ENCODE measurements around the gene MICAL2.

Gene MICAL2

GRCh38 chr11:12214751-12215150 lies 104.4 kb downstream of the MICAL2 start:
- DNase-seq = peak; percentile 10

GRCh38 chr11:12215181-12215593 lies 104.8 kb downstream of the MICAL2 start:
- no peak for DNase-seq

DNA sequence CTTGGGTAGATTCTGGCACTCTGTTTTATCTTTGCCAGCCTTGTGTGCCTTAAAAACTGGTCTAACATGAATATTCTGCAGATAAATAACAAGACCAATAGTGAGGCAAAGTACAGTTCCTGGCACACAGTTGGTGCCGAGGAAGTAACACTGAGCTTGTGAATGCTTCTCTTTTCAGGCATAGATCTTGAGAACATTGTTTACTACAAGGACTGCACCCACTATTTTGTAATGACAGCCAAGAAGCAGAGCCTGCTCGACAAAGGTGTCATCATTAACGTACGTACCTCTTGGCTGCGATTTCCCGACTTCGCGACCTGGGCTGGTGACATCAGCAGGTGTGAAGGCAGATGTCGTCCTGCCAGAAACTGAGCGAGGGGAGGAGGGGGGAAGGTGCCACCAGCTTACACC lies 105.7 kb downstream of the MICAL2 start:
- no peak for DNase-seq

DNA sequence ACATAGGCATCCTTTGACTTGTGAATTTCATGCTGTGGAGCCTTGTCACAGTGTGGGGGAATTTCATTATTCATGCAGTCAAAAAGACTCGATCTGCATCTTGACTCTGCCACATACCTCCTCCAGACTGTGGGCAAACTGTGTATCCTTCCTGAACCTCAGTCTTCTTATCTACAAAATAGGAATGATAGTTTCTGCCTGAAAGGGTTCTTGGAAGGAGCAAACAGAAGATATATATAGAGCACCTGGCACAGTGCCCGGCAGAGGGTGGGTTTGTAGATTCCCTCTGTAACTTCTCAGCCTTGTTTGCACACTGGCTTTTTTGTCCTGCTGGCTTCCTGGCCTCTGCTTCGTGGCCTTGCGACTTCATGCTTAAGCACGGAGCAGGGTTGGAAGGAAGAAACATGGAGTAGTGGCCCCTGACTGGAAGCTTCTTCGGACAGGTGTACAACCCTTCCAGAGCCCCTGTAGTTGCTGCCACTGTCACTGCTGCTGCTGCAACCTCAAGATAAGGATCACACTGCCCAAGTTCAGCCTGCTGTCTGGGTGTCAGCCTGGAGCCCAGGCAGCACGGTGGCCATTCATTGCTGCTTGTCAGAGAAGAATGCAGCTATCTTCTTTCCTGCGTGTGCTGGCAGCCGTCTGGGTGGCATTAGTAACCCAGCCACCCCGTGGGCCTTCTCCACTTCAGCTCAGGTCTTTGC lies 106.4 kb downstream of the MICAL2 start:
- no peak for DNase-seq

GRCh38 chr11:12217879-12218278 lies 107.5 kb downstream of the MICAL2 start:
- DNase-seq = no peak

DNA sequence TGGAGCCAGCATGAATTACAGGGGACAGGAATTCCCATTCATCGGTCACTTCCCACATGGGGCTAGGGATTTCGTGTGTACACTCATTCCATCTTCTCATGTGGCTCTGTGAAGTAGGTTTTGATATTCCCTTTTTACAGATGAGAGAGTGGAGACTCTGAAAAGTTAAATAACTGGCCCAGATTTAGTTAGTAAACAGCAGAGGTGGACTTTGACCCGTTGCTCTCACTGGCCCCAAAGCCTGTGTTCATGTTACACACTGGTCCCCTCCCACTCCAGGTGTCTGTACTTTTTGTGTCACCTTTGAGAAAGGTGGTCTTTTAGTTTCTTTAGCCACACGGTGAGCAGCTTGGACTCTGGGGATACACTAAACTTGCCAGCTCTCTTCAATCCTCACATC lies 108.5 kb downstream of the MICAL2 start:
- DNase-seq = no peak

DNA sequence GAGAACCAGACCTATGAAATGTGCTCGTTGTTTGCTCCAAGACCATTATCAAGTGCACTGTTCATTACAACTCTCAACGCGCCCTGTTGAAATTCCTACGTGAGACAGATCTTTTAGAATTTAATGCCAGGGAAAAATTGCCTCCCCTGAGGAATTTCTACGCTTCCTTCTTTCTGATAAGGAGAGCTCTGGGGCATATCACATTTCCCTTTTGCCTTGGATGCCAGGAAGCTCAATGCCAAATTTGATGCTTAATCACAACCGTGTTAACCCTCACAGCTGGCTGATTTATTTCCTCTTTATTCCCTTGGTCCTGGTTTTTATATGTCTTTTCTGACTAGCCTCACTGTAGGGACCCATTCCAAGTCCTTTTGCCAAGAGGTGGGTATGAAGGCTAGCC lies 109.4 kb downstream of the MICAL2 start:
- no peak for DNase-seq

DNA sequence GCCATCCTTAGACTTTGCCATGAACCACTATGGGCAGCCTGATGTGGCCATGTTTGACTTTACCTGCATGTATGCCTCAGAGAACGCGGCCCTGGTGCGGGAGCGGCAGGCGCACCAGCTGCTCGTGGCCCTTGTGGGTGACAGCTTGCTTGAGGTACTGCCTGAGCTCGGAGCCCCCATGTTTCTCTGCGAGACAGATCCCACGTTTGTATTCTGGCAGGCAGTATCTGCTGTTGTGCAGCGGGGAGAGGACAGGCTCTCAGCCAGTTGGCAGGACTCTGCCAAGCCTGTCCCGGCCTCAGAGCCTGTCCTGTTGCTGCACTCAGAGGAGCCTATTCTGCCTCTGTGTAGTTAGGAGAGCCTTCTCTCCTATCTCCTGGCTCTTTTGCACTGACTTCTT lies 109.9 kb downstream of the MICAL2 start:
- no peak for DNase-seq

- no peak for DNase-seq
These were observed 110.7 kb downstream of the MICAL2 start for GRCh38 chr11:12221051-12221535.

GRCh38 chr11:12222055-12222792 lies 111.8 kb downstream of the MICAL2 start:
- no peak for DNase-seq

GRCh38 chr11:12223771-12224536 lies 113.6 kb downstream of the MICAL2 start:
- DNase-seq = no peak

DNA sequence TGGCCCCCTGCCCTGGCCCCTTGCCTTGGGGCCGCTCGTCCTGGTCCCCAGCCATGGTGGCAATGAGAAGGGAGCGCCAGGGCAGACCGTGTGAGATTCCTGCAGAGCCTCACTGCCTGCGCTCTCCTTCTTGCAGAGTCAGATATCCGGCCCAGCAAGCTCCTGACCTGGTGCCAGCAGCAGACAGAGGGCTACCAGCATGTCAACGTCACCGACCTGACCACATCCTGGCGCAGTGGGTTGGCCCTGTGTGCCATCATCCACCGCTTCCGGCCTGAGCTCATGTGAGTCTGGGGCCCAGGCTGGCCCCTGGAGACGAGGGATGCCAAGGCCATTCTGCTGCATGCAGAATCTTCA lies 114.1 kb downstream of the MICAL2 start:
- peak; percentile 2 for DNase-seq

- no peak for DNase-seq
These were observed 114.8 kb downstream of the MICAL2 start for GRCh38 chr11:12225046-12225739.

- DNase-seq = no peak
These were observed 115.7 kb downstream of the MICAL2 start for GRCh38 chr11:12226093-12226492.

- no peak for DNase-seq
These were observed 119.2 kb downstream of the MICAL2 start for GRCh38 chr11:12229450-12230229.

DNA sequence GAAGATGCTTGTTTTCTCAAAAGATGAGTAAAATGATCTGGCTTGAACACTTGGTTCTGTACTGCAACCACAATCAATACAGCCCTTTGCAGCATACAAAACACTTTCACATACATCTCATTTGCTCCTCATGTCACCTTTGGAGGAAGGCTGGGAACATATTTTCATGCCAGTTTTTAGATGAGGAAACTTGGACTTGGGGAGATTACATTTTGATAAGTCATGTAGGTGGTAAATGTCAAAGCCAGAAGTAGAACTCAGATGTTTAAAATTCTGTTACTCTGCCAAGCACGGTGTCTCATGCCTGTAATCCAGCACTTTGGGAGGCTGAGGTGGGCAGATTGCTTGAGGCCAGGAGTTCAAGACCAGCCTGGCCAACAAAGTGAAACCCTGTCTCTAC lies 121.8 kb downstream of the MICAL2 start:
- DNase-seq = no peak

DNA sequence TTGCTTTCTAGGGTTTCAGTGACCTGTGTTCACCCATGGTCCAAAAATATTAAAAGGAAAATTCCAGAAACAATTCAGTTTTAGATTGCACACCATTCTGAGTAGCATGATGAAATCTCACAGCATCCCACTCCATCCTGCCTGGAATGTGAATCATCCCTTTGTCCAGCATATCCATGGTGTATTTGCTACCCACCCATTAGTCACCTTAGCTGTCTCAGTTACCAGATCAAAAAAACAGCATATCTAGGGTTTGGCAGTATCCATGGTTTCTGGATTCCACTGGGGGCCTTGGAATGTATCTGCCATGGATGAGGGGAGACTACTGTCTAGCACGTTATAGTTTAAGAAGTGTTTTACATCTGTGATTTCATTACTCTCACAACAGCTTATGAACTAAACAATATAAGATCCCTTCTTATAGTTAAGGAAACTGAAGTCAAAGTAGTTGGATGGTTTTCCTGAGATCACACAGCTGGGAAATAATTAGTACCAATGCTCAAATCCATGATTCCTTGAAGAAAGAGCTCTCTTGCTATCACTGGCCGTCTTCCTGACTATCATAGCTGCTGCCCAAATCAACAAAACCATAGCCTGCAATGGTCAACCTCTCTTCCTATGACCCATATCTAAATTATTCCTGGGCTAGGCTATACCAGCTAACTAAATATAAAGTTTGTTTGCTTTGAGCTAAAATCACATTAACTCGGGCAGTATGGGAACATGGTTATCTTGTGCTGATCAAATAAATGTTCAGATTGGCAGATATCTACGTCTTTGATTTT lies 122.6 kb downstream of the MICAL2 start:
- peak; percentile 83 for DNase-seq

- no peak for DNase-seq
These were observed 123.2 kb downstream of the MICAL2 start for GRCh38 chr11:12233602-12233925.

GRCh38 chr11:12234221-12234620 lies 123.8 kb downstream of the MICAL2 start:
- no peak for DNase-seq

GRCh38 chr11:12235080-12235479 lies 124.7 kb downstream of the MICAL2 start:
- DNase-seq = no peak

DNA sequence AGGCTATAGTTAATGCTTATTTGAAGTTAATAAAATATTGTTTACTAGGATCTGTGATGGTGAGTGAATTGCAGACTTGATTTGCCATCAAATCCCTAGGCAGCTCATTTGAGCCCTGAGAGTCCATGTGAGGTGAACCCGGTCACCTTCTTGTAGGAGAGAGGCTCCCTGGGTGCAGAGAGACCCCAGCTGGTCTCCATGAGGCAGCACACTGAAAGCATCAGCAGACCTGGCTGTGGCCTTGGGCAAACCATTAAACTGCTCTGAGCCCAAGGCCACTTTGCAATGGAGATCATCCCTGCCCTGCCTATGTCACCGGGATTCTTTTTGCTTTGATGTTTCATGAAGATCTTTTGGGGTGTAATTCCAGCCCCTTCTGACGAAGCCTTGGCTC lies 125.2 kb downstream of the MICAL2 start:
- no peak for DNase-seq

All from HCEC 1CT (cell line).